MM.1S (cell line): ENCODE results near the gene AKAP13.
A peak's percentile ranks its signal among the peaks of the same experiment; 100 is the strongest.

Experiments used
- DNase-seq: peaks from one replicate; pipeline ENCODE4 v3.0.0-alpha.2; 2015
- H2AFZ ChIP-seq: fragments of 300-600 bp; sonication (generic); 2 replicates; pipeline ENCODE4 v1.6.0; 2016; ENCODE audit warnings: antibody characterized with exemption, low read length
- H3F3A ChIP-seq: fragments of 300-600 bp; sonication (generic); 2 replicates; pipeline ENCODE4 v1.6.1; 2016; ENCODE audit warnings: mild to moderate bottlenecking, antibody characterized with exemption, low read length, moderate library complexity, mixed read lengths; ENCODE audit not compliant: insufficient read depth
- H3K27ac ChIP-seq: fragments of 300-600 bp; sonication (generic); 2 replicates; pipeline ENCODE4 v1.5.1; 2016; ENCODE audit warnings: mild to moderate bottlenecking, low read length
- H3K27me3 ChIP-seq: fragments of 300-600 bp; sonication (generic); replicated peaks from 2 replicates; pipeline ENCODE4 v1.6.0; 2016; ENCODE audit warnings: low read length; ENCODE audit not compliant: insufficient read depth
- H3K36me3 ChIP-seq: fragments of 300-600 bp; sonication (generic); replicated peaks from 2 replicates; pipeline ENCODE4 v1.6.1; 2016; ENCODE audit warnings: mild to moderate bottlenecking, low read length, mixed read lengths; ENCODE audit not compliant: insufficient read depth
- H3K4me1 ChIP-seq: fragments of 300-600 bp; sonication (generic); 2 replicates; pipeline ENCODE4 v1.6.1; 2016; ENCODE audit warnings: low read length, mixed read lengths
- H3K4me2 ChIP-seq: fragments of 300-600 bp; sonication (generic); 2 replicates; pipeline ENCODE4 v1.6.0; 2016; ENCODE audit warnings: low read depth, low read length
- H3K4me3 ChIP-seq: fragments of 300-600 bp; sonication (generic); 2 replicates; pipeline ENCODE4 v1.5.1; 2016; ENCODE audit warnings: low read length, mixed read lengths
- H3K79me2 ChIP-seq: fragments of 300-600 bp; sonication (generic); 2 replicates; pipeline ENCODE4 v1.6.1; 2016; ENCODE audit warnings: mixed run types, low read length, mixed read lengths
- H3K9ac ChIP-seq: fragments of 300-600 bp; sonication (generic); 2 replicates; pipeline ENCODE4 v1.6.1; 2016; ENCODE audit warnings: low read length, mixed read lengths
- H3K9me2 ChIP-seq: fragments of 300-600 bp; sonication (generic); replicated peaks from 2 replicates; pipeline ENCODE4 v1.6.1; 2016; ENCODE audit warnings: mild to moderate bottlenecking, low read length, mixed read lengths; ENCODE audit not compliant: insufficient read depth
- H3K9me3 ChIP-seq: fragments of 300-600 bp; sonication (generic); replicated peaks from 2 replicates; pipeline ENCODE4 v1.6.1; 2016; ENCODE audit warnings: mild to moderate bottlenecking, low read length, mixed read lengths; ENCODE audit not compliant: insufficient read depth
- H4K20me1 ChIP-seq: fragments of 300-600 bp; sonication (generic); 2 replicates; pipeline ENCODE4 v1.6.1; 2016; ENCODE audit warnings: mild to moderate bottlenecking, low read length, moderate library complexity, mixed read lengths; ENCODE audit not compliant: insufficient read depth
- EZH2 ChIP-seq: fragments of 300-600 bp; sonication (generic); optimal IDR thresholded peaks from 2 replicates; pipeline ENCODE3; 2017; ENCODE audit warnings: low read depth, mild to moderate bottlenecking, antibody characterized with exemption, low read length, mixed read lengths
- EZH2phosphoT487 ChIP-seq: fragments of 300-600 bp; sonication (generic); IDR thresholded peaks from 2 replicates; pipeline ENCODE4 v1.6.1; 2018; ENCODE audit warnings: antibody characterized with exemption, low read length
- TF ChIP-seq, protein P1 (sequence below): fragments of 300-600 bp; sonication (generic); IDR thresholded peaks from 2 replicates; pipeline ENCODE4 v1.5.1; 2016; ENCODE audit warnings: antibody characterized with exemption, low read length, mixed read lengths

Gene AKAP13

GRCh38 chr15:85704066-85704465, 323.7 kb downstream of the AKAP13 start:
- Histone ChIP-seq H3K9ac (no peak overlapping the region), H3K36me3 (no peaks in the 10 kb centered on the region)

DNA sequence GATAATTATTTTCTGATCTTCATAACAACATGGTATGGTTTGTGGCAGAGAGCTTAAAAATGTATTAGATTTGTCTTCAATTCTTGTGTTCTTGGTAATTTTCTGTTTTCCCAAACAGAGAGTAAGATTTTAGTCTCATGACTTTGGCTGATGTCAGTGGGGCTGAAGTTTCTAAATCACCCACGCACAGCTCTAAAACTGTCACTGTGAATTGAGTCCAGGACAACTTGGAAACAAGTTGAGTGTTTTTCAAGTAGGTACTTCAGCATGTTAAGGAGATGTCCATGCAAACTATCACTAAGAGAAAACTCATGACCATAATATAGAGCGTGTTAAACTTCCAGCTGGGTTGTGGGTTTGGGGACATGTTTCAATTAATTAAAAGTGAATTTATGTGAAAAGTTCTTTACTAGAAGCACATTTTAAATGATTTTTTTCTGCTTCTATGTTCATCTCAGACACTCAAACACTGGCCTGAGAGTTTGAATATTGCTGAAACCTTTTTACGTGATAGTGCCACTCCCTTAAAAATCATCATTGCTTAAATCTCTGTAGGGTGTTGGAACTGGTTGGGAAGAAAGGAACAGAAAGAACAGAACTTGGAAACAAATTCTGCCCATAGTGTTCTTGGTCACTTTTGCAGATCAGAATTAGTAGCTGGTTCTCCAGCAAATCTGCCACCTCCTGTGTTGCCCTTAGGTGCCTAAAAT, 324.5 kb downstream of the AKAP13 start:
- no peaks in the 10 kb centered on the region for H3K9me2 ChIP-seq
- H2AFZ ChIP-seq = no peak overlapping the region
- H3K4me2 ChIP-seq = no peak overlapping the region
- H3K27ac ChIP-seq = no peak overlapping the region
- no peaks in the 10 kb centered on the region for H3K9me3 ChIP-seq
- H3F3A ChIP-seq = peaks cover 26% of the 10 kb centered on the region
- no peak overlapping the region for H3K4me3 ChIP-seq
- no peak for TF ChIP-seq EZH2
- no peaks in the 10 kb centered on the region for H3K27me3 ChIP-seq
- no peak for DNase-seq
- H3K79me2 ChIP-seq = peaks cover 70% of the 10 kb centered on the region
- peaks cover 26% of the 10 kb centered on the region for H3K4me1 ChIP-seq
- H3K9ac ChIP-seq = no peak overlapping the region
- no peaks in the 10 kb centered on the region for H3K36me3 ChIP-seq
- H4K20me1 ChIP-seq = peaks cover 8% of the 10 kb centered on the region

More at GRCh38 chr15:85704066-85704465, 323.7 kb downstream of the AKAP13 start:
- Histone ChIP-seq H3F3A (peaks cover 26% of the 10 kb centered on the region), H3K9me3 (no peaks in the 10 kb centered on the region), H3K9me2 (no peaks in the 10 kb centered on the region), H3K4me2 (no peak overlapping the region), H2AFZ (no peak overlapping the region), H3K4me3 (no peak overlapping the region), H3K27ac (no peak overlapping the region), H3K27me3 (no peaks in the 10 kb centered on the region), H4K20me1 (peaks cover 8% of the 10 kb centered on the region), H3K79me2 (peaks cover 70% of the 10 kb centered on the region), H3K4me1 (peaks cover 26% of the 10 kb centered on the region)
- TF ChIP-seq EZH2 (no peak), EZH2phosphoT487 (no peak)
- TF ChIP-seq, protein P1, sequence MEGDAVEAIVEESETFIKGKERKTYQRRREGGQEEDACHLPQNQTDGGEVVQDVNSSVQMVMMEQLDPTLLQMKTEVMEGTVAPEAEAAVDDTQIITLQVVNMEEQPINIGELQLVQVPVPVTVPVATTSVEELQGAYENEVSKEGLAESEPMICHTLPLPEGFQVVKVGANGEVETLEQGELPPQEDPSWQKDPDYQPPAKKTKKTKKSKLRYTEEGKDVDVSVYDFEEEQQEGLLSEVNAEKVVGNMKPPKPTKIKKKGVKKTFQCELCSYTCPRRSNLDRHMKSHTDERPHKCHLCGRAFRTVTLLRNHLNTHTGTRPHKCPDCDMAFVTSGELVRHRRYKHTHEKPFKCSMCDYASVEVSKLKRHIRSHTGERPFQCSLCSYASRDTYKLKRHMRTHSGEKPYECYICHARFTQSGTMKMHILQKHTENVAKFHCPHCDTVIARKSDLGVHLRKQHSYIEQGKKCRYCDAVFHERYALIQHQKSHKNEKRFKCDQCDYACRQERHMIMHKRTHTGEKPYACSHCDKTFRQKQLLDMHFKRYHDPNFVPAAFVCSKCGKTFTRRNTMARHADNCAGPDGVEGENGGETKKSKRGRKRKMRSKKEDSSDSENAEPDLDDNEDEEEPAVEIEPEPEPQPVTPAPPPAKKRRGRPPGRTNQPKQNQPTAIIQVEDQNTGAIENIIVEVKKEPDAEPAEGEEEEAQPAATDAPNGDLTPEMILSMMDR = no peak
- no peak for DNase-seq

DNA sequence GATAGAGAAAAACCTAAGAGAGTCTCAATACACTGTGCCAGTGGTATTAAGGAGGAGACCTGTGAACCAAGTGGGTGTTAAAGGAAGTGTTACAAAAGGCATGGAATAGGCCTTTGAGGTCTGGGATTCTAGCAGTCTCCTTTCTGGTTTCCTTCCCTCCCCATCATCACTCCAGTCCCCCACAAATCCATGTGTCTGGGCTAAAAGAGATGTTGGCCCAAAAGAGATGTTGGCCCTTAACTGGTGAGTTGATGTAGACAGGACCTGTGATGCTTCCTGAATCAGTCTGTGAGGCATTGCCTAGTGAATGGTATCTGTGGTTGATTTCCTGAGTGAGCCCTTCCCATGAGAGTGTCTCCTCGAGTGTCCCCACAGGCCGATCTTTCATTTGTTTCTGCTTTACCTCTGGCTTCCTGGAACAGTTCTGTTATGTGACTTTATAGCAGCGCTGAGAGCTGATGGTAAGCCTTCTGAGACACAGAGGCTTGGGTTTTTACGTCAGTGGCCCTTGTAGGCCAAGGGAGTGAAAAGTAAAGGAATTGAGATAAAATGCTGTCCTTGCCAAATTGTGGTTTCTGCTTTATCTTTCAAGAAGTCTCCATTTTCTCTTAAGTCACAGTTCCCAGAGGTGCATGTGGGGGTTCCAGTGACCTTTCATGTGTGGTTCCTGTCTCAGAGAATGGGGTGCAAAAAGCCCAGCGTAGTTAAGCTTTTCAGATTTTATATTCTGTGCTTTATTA, 326.5 kb downstream of the AKAP13 start:
- TF ChIP-seq EZH2 (no peak), EZH2phosphoT487 (no peak)
- TF ChIP-seq, protein P1 = no peak
- H3K79me2 ChIP-seq = peaks cover 55% of the 10 kb centered on the region
- H4K20me1 ChIP-seq = peaks cover 8% of the 10 kb centered on the region
- no peaks in the 10 kb centered on the region for H3K9me3 ChIP-seq
- H3K9ac ChIP-seq = peak overlapping the region; percentile 19; the same call in 1 of the 2 replicates
- peak overlapping the region; percentile 70 for H3K4me2 ChIP-seq
- peak overlapping the region; percentile 66 for H3K27ac ChIP-seq
- H2AFZ ChIP-seq = no peak overlapping the region
- no peaks in the 10 kb centered on the region for H3K36me3 ChIP-seq
- H3K9me2 ChIP-seq = no peaks in the 10 kb centered on the region
- H3K4me3 ChIP-seq = peak overlapping the region; percentile 16; the same call in 1 of the 2 replicates
- DNase-seq = peak; percentile 87
- H3K4me1 ChIP-seq = peaks cover 26% of the 10 kb centered on the region
- no peaks in the 10 kb centered on the region for H3K27me3 ChIP-seq
- H3F3A ChIP-seq = peaks cover 26% of the 10 kb centered on the region
